GM18499 (cell line): ENCODE results near the gene CDH13.

Experiments
- ATAC-seq: cut with Tn5 transposase; IDR thresholded peaks from one replicate; pipeline ENCODE4 v1.9.1; 2021; ENCODE audit warnings: moderate number of reproducible peaks; ENCODE audit not compliant: insufficient read depth, unreplicated experiment

CDH13 gene

DNA sequence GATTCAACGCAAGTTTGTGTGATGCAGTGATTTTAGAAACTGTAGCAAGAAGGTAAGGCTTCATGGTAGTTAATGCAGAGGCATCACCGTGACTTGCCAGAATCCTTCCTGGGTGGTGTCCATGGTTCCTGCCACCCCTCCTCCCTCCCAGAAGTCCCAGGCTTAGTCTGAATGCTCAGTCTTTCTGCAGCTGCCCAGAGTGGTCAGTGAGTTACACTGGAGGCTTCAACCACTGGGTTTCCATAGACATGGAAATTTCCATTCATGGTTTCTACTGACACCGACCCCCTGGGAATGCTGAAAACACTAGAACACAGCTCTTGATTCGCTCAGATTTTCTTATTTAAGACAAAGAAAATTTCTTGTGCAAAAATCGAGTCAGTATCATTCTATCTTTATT, 1021.6 kb downstream of the CDH13 start:
- no peak for ATAC-seq

DNA sequence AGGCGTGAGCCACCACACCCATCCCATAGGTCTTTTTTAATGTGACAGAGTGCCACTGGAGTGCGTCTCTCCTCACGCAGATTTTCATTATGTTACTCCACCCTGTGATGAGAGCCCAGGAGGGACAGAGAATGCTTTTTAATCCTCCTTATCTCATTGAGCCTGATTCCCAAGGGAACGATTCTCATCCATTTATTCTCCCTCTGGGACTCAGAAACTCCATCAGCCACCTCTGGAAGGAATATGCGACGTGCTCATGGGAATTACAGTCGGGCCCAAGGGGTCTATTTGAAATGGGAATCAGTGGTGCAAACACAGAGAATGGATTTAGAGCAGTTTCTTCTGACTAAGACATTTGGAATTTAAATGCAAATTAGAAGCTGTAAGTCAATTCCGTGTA, 1025.1 kb downstream of the CDH13 start:
- no peak for ATAC-seq

DNA sequence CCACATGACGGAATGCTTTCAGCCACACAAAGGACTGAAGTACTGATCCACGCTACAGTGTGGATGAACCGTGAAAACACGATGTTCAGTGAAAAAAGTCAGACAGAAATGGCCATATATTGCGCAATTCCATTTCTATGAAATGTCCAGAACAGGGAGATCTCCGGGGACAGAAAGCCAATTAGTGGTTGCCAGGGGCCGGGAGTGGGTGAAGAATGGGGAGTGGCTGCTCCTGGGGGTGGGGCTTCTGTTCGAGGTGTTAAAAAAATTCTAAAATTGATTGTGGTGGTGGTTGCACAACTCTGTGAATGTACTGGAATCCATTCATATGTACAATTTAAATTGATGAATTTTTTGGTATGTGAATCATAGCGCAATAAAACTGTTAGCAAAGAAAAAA, 1026.2 kb downstream of the CDH13 start:
- no peak for ATAC-seq

DNA sequence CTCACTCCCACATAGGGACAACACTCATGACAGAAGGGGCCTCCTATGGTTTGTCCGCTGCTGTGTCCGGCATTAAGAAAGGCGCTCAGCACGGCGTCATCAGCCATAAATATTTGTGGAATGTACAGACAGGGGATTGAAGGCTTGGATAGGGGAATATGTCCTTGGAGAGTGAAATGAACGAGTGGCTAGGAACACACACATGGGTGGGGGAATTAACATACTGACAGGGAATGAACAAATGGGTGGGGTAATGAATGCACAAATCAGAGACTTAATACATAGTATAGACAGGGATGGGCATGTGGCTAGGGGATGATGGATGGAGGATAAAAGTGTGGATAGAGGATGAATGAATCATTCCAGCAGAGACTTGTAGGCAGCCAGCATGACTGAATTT, 1027.0 kb downstream of the CDH13 start:
- ATAC-seq = no peak

DNA sequence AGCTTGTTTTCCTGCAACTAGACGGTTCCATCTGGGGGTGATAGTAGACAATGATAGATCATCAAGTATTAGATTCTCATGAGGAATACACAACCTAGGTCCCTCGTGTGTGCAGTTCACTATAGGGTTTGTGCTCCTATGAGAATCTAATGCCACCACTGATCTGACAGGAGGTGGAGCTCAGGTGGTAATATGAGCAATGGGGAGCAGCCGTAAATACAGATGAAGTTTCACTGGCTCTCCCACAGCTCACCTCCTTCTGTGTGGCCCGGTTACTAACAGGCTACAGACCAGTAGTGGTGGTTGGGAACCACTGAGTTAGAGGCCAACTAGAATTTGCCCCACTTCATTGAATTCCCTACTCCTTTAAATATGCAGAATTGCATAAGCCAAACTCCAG, 1033.5 kb downstream of the CDH13 start:
- no peak for ATAC-seq

DNA sequence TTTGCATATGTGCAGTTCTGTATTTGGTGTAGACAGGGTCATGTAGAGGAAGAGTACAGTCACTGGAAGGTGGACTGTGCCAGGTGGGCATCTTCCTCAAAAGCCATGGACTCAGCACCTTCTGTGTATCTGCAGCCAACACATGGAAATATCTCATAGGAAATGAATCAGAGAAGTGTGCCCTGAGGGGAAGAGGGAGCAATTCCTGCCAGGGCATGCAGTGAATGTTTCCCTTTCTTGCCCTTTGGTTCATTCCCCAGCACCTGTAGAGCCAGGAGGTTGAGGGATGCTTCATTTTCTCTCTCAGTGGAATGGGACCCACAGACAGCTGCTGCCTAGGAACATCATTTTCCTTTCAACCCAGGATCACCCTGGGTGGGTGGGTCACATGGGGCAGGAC, 1034.9 kb downstream of the CDH13 start:
- no peak for ATAC-seq

DNA sequence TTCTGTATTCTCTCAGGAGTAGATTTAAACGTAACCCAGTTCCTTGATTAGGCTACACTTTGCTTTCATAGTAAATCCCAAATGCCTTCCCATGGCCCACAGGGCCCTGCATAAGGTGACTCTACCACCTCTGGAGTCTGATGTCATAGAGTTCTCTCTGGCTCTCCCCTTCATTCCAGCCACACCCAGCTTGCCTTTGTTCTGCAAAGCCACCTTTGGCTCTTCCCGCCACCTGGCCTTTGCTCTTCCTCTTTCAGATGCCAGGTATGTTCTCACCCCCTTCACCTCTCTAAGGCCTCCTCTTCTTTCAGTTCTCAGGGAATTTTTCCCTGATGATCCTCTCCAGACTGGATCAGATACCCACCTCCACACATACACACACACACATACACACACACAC, 1039.7 kb downstream of the CDH13 start:
- ATAC-seq = no peak

DNA sequence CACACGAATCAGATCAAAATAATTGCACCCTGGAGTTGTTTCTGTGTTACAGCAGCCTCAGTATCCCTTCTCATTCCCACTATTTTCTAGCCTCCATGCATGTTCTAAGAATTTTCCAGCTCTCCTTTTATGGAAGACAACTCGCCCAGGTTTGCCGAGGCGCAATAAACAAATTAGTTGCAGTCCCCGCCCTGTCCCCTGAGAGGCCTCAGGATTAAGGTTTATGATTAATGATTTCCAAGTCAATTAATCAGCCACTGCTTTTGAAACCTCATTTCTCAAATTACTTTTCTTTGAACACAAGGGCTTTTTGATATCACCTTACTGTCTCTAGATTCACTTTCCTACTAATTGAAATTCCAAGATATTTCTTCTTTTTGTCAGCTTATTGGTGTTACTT, 1042.7 kb downstream of the CDH13 start:
- no peak for ATAC-seq

DNA sequence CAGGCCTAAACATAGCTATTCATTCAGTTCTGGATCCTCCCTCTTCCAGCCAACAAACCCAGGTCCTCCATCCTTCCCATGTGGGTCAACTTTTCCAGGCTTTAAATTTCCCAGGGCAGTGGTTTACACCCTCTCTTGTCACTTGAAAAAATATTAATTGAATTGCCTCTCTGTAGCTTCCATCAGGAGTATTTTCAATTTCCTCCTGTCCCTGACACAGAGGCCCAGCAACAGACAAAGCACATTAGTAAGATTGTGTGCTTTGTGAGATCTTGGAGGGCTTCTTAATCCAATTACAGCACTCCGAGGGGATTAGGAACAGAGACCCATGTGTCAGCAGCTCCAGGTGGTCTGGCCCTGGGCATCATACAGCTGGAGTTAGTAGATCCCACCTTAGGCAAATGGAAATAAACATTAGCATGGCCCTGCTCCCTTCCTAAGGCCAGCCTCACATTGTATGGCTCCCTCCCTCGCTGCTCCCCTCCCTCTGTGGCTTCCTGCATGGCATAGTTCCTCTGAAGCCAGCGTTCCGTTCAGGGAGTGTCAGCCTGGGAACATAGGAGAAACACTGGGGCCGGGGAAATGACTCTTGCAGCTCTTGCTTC, 1048.3 kb downstream of the CDH13 start:
- no peak for ATAC-seq

DNA sequence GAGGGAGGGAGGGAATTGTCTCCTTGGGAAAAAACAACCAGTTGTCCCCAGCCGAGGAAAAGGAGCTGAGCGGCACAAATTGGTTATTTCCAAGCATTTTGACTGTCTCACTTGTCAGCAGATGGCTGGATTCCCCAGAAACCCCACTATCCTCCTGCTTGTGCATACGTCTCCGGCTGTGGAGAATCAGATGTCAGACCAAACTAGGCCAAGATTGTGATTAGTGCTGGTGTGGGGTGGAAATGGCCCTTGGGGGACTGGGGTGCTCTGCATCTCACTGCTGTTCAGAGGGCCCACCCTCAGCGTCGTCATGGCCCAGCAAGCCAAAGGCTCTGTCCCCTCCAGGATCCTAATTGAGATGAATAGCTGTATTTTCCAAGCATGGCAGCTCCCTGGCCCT, 1049.3 kb downstream of the CDH13 start:
- ATAC-seq = no peak

DNA sequence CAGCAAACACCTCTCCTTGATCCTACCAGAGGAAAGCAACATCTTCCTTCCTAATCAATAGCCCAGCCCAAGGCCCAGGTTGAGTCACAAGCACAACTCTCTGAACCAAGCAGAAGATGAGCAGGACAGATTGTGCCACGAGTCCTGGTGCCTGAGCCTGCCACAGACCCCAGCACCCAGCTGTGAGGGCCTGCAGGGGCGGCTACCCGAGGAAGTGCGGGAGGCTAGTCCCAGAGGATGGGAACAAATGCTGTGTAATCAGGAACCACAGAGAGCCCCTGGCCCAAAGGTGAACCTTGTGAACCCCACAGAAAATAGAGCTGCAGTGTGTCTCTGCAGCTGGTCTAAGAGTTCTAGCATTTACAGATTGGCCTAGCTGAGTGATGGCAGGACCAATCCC, 1054.2 kb downstream of the CDH13 start:
- ATAC-seq = no peak

DNA sequence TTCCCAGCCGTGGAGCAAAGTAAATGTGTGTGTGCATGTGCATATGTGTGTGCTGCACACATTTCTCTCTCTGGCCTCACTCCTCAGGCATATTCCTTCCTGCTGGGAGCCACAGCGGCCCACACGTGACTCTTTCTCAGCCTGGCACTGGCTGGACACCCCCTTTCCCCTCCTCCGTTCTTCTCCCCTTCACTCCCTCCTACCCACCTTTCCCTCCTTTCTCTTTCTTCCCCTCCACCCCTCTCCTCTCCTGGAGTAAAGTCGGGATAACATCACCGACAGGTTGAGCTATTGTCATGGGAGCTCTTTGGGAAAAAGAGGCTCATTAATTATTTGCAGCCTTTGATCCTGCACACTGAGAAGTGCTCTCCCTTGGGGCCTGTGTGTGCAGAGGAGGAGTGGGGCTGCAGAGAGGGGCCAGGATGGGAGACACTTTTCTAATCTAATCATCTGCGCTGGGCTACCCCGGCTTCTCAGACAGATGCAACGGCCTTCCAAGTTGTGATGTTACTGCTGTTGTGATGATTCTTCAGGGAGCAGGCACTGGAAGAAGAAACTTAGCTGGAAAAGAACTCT, 1054.7 kb downstream of the CDH13 start:
- ATAC-seq = no peak

DNA sequence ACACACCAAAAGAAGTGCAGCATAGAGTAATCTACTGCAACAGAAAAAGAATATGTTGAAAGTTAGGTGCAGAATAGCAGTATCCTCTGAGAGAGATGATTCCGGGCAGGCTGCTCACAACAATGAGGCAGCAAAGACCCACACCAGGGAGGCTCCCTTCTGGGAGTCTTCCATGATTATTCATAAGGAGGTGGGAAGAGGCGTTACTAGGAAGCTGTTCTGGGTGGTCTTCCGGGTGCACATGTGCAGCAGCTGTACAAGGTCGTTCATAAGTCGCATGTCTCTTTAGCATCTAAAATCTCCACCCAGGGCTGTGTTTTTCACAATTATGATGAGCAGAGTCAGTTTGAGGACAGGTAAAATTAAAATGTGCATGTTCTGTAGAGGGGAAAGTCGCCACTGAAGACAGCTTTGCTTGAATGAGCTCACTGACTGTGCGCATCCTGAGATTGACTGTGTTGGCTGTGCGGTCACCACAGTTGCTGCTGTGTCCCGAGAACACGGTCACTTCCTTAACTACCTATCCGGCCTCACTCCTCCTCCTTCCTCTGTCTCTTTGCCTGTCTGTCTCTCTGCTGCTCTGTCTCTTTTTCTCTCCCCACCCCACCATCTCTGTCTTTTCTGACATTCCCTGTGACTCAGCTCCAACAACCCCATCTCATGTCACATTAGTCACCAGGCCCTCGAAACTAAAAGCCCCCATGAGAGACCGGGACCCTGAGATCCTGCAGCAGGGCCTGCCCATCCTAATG, 1055.5 kb downstream of the CDH13 start:
- no peak for ATAC-seq

DNA sequence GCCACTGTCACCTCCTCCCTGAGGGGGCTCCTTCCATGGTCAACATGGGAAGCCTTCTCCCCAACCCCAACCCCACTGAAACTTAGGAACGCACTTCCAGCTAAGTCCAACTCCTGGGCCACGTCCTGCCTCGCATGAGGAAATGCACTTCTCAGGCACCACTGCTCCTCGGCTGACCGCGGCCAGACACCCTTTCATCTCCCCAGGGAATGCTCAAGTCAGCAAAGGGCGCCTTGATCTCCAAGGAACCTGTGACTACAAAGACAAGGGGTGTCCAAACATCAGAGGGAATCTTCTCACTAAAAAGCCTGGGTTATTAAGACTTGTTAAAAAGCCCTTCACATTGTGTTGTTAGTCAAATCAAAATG, 1056.1 kb downstream of the CDH13 start:
- ATAC-seq = no peak

DNA sequence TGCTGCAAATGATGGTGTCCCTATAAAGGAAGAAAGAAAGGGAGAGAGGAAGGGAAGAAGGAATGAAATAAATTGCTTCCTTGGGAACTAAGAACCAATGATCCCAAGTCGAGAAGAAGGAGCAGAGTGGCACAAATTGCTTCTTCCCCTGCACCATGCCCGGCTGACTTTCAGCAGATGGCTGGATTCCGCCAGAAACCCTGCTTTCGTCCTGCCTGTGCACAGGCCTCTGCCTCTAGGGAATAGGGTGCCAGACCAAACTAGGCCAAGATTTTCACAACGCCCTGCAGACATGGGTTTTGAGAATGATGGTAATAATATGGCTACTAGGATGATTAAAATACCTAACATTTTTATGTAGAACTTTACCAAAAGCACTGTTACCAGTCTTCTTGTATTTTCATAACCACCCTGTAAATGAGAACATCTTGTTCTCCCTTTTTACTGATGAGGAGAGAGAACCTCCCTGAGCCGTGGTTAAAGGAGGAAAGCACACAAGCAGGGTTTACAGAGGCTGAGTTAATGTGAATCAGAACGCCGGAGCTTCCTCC, 1058.9 kb downstream of the CDH13 start:
- no peak for ATAC-seq

DNA sequence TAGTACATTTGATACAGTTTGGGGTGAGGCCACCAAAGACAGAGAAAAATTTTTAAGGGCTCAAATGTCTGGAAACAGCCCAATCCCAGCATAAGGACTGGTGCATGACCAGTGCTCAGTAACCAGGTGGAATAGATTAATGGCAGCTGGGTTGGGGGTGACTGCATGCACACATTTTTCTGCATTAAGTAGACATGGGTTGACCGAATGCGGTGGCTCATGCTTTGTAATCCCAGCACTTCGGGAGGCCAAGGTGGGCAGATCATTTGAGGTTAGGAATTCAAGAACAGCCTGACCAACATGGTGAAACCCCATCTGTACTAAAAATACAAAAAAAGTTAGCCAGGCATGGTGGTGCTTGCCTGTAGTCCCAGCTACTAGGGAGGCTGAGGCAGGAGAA, 1060.0 kb downstream of the CDH13 start:
- no peak for ATAC-seq

DNA sequence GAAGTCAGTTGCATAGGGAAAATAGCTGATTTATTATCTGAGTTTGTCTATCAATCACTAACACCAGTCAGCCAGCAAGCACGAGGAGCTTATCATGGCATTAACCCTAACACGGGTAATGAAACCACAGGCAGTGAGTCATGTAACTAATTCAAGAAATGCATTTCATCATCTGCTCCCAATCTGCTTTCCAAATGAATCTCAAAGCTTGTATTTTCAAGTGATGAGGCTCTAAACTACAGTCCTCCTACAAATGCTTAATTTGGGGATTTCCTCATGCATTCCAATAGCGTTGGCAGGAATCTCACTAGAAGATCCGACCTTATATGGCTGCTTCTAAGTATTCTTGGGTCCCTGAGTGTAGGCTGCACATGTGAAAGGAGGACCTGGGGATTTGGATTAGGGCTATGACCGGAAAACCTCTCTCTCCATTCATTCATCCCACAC, 1062.6 kb downstream of the CDH13 start:
- no peak for ATAC-seq

DNA sequence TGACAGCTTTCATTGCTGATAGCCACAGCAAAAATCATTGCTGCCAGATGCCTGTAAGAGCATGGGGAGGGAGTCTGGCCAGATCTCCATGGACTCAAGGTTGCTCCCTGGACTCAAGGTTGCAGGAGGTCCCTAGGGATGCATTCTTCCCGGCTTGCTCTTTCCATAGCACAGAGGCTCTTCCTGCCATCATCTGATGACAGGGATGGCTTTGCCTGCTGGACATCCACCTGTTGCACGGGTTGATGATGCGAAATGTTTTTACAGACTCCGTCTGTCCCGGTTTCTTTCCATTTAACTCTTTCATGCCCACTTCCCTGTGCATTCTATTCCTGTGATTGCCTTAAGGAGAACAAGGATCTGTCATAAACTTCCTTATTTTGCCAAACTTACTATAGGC, 1065.5 kb downstream of the CDH13 start:
- ATAC-seq = no peak

DNA sequence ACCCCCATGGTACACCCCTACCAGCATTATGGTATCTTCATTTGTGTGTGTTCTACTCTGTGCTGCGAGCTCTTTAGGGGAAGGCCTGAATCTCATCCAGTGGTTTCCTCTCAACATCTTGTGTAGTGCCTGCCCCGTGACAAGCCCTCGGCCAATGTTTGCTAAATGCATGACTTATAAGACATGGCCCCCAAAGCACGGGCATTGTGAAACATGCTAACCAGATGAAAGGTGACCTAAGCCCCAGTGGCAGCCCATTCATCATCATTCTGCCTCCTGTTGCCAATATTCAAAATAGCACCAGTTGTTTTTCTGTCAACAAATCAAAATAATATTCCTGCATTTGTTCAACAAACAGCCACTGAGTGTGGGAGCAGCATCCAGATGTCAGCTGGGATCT, 1072.2 kb downstream of the CDH13 start:
- ATAC-seq = no peak

DNA sequence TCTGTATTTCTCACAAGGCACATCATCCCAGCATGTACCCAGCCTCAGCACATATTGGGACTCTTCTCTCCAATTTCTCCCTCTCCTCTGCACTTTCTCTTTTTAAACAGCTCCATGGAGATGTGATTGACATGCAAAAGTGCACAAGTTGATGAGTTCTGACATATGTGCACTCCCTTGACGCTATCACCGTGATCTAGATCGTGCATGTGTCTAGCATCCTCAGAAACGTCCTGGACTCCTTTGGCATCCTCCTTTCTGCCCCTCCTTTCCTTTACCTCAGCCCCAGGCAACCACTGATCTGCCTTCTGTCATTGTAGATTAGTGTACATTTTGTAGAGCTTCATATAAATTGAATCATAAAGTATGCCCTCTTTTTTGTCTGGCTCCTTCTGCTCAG, 1073.0 kb downstream of the CDH13 start:
- no peak for ATAC-seq

DNA sequence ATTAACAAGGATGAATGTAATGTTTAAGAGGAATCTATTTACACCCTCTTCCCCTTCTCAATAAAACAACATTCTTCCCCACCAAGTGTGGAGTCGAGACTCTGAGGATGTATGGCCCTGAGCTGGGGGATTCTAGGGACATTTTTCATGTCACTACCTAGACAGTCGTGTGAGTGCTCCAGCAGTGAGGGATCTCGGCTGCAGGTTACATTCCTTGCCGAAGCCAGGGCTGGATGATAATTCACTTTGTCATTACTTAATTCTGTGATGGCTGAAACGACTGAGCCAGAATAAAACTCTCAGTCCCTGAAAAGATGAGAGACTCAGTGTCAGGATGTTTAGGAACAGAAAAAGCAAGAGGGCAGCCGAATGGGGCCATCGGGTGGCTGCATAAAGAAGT, 1074.1 kb downstream of the CDH13 start:
- ATAC-seq = no peak

DNA sequence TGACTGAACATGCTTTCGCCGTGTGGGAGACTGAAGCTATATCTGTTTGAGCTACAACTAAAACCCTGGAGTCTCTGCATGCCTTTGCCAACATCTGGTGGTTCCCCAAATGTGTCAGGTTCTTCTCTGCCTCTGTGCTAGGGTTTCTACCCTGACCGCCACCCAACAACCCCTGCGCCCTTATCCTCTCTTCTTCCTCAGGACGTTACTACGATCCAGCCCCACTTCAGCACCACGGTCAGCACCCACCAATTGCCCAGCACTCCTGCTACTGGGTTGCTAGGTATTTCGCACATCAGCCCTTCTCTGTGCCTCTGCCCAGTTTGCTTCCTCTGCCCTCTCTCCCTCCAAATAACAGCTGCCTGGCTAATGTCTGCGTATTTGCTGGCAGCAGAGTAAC, 1074.7 kb downstream of the CDH13 start:
- ATAC-seq = no peak
